ENCODE results near the gene ATAD3C.

DNA sequence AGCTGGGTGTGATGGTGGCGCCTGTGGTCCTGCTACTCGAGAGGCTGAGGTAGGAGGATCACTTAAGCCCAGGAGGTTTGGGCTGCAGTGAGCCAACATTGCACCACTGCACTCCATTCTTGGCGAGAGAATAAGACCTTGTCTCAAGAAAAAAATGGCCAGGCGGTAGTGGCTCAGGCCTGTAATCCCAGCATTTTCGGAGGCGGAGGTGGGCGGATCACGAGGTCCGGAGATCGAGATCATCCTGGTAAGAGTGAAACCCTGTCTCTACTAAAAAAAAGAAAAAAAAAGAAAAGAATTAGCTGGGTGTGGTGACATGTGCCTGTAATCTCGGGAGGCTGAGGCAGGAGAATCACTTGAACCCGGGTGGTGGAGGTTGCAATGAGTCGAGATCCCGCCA is 33.4 kb downstream of the ATAD3C start:
- TF ChIP-seq HDAC2 (IDR thresholded peaks at IDR 0.05) (no peak), ZNF302 (CRISPR knock-in tag; IDR thresholded peaks at IDR 0.05) (no peak), MYC (IDR thresholded peaks at IDR 0.05; ENCODE audit: borderline replicate concordance, low read length) (no peak), TP53 (CRISPR knock-in tag; IDR thresholded peaks at IDR 0.05) (no peak), RARB (CRISPR knock-in tag; IDR thresholded peaks at IDR 0.05) (no peak), RAD21 (conservative IDR thresholded peaks at IDR 0.05 in 1 of 2, IDR thresholded peaks at IDR 0.05 in 1 of 2) (no peak), JUN (IDR thresholded peaks at IDR 0.05) (no peak)
- TF ChIP-seq, protein P1, sequence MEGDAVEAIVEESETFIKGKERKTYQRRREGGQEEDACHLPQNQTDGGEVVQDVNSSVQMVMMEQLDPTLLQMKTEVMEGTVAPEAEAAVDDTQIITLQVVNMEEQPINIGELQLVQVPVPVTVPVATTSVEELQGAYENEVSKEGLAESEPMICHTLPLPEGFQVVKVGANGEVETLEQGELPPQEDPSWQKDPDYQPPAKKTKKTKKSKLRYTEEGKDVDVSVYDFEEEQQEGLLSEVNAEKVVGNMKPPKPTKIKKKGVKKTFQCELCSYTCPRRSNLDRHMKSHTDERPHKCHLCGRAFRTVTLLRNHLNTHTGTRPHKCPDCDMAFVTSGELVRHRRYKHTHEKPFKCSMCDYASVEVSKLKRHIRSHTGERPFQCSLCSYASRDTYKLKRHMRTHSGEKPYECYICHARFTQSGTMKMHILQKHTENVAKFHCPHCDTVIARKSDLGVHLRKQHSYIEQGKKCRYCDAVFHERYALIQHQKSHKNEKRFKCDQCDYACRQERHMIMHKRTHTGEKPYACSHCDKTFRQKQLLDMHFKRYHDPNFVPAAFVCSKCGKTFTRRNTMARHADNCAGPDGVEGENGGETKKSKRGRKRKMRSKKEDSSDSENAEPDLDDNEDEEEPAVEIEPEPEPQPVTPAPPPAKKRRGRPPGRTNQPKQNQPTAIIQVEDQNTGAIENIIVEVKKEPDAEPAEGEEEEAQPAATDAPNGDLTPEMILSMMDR (IDR thresholded peaks at IDR 0.05): no peak

Measured in A549 (cell line).